ENCODE data around the gene MOB3B.
A peak's percentile ranks its signal among the peaks of the same experiment; 100 is the strongest.

Gene MOB3B

GRCh38 chr9:27338527-27338903 is 191.1 kb downstream of the MOB3B start:
- no peak for DNase-seq (ENCODE audit: low read depth)

- no peak for DNase-seq (ENCODE audit: low read depth)
Measured at GRCh38 chr9:27337833-27338526, 191.6 kb downstream of the MOB3B start.

- DNase-seq (ENCODE audit: low read depth), result no peak
Measured at GRCh38 chr9:27337236-27337635, 192.4 kb downstream of the MOB3B start.

GRCh38 chr9:27336829-27337228 is 192.8 kb downstream of the MOB3B start:
- DNase-seq (ENCODE audit: low read depth), result no peak

DNA sequence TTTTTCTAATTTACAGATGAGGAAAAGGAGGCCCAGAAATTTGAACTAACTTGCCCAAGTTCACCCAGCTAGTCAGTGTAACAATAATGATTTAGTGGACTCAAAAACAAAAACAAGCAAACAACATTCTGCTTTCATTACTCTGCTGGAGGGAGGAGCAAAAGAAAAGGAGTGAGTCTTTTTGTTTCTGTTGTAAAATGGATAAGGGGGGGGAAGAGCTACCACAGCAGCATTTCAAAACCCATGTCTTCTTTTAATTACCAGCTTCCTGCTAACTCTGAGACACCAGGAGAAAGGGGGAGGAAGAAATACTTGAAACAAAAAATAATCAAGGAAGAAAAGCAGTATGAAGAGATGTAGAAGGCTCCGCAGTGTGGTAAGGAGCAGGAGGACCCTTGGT is 193.5 kb downstream of the MOB3B start:
- DNase-seq (ENCODE audit: low read depth), result no peak

DNA sequence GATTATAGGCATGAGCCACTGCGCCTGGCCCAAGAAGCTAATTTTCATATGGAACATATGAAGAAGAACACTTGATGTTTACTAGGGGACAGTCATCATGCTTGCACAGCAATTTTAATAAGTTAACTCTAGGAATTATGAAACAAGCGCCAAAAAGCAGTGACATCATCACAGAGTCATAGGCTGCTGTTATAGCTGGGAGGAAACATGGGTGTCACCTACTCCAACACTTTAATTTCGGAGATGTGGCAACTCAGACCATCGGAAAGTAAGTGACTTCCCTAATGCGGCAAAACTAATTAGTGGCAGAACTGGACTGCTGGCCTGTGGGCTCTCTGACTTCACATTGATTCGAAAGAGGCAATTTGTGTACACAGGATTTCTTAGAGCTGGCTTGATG is 194.5 kb downstream of the MOB3B start:
- no peak for DNase-seq (ENCODE audit: low read depth)

DNA sequence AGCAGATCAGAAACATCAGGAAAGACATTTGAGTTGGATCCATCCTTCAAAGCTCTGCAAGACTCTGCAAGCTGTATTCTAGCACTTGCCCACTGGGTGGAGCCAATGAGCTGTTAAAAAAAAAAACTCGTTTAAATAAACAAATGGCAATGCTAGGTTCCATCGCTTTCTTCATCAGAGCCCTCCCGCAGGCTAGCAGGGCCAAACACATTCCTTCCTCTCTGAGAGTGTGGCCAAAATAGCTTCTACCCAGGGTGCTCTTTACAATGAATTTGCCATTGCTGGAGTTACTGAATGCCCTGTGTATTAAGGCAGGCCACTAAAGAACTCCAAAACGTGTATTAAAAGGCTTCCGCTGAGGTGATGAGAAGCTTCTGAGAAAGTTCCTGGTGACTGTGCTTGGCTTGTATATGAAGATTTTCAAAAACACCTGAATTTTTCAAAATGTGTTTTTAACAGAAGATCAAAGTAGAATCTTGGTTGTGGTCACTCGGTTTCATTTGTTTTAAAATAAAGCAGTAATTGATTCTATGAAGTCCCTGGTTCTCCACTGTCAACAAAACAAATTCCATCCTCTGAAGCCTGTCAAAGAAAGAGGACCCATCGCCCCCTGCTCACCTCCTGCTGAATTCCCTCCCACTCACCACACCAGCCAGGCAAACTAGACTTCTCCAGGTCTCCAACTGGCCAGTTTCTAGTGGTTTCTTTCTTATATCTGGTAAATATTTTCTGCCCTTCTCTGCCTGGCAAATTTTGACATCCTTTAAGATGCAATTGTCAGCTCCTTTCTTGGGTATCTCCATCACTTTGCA is 196.2 kb downstream of the MOB3B start:
- DNase-seq (ENCODE audit: low read depth), result peak; percentile 13

DNA sequence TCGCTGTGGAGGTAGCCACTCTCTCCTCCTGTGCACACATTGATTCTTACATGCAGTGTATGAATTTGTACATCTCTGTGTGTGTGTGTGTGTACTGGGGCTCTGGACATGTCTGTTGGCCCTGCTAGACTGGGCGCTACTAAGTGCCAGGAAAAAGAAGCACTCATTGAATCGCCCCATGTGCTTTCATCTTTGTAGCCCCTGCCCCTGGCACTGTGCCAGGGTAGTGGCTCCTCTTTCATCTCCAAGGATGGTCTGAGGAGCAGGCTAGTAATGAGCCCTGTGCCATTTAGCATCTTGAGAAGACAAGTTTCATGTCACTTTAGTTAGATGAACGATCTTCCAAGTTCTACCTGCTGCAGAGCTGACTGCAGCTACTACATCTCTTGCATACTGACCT is 198.2 kb downstream of the MOB3B start:
- DNase-seq (ENCODE audit: low read depth), result no peak

DNA sequence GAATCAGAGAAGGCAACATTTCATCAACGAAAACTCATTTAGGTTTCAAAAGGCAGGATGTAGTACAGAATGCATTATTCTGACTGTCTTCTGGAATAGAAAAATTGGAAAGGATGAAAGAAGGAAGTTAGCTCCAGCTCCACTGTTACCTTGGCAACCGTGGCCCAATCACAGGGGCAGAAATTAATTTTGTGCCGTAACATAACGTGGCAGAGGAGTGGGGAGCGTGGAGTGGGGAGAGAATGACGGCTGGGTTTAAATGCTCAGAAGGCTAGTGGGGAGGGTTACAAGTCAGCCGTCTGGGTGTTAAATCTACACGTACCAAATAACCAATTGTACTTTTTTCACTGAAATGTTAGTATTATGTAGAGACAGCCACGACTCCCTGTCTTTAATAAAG is 200.3 kb downstream of the MOB3B start:
- no peak for DNase-seq (ENCODE audit: low read depth)

DNA sequence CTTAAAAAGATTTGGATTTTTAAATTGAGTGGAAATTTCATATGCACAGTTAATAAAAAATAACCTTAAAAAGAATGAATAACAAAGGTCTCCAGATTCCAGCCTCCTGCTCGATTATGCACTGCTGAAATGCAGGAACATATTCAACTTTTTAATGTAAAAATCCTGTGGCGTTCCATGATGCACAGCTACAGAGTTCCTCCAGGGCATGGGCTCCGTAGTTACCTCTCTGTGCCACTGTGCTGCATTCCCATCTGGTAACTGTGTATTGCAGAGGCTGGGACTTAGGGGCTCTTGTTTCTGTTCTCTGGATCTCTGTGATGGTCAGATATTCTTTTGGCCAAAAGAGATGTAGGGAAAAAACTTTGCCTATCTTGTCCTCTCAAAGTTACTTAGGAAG is 201.1 kb downstream of the MOB3B start:
- no peak for DNase-seq (ENCODE audit: low read depth)

- DNase-seq (ENCODE audit: low read depth), result no peak
Measured at GRCh38 chr9:27311184-27311583, 218.4 kb downstream of the MOB3B start.

GRCh38 chr9:27310582-27310981 is 219.0 kb downstream of the MOB3B start:
- no peak for DNase-seq (ENCODE audit: low read depth)

GRCh38 chr9:27308691-27309390 is 220.8 kb downstream of the MOB3B start:
- DNase-seq (ENCODE audit: low read depth), result no peak

- DNase-seq (ENCODE audit: low read depth), result no peak
Measured at GRCh38 chr9:27304521-27304920, 225.1 kb downstream of the MOB3B start.

DNA sequence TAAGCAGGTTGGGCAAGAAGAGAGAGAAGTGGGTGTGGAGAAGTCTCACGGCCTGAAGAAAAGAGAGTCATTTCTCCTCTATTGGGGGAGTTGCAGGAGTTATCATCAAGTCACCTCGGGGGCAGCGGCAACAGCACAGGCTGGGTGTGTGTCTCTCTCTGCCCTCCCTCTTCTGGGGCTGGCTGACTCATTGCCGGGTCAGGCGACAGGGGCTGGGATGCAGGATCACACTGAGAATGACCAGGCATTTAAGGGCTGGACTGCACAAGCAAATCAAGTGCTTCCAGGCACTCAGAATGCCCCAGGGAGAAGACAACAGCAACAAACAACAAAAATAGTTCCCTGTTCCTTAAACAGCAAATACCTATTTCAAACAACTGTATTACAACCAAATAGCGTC is 226.4 kb downstream of the MOB3B start:
- no peak for DNase-seq (ENCODE audit: low read depth)

- DNase-seq (ENCODE audit: low read depth), result no peak
Measured at GRCh38 chr9:27297050-27297449, 232.6 kb downstream of the MOB3B start, which contains the start of gene EQTN. Gene EQTN, minus strand, starts transcription at chr9:27297150. Its CDS starts 95 bp downstream, at chr9:27297055.

- no peak for DNase-seq (ENCODE audit: low read depth)
Measured at GRCh38 chr9:27293996-27294395, 235.6 kb downstream of the MOB3B start.

GRCh38 chr9:27292659-27293405 is 236.8 kb downstream of the MOB3B start:
- no peak for DNase-seq (ENCODE audit: low read depth)

DNA sequence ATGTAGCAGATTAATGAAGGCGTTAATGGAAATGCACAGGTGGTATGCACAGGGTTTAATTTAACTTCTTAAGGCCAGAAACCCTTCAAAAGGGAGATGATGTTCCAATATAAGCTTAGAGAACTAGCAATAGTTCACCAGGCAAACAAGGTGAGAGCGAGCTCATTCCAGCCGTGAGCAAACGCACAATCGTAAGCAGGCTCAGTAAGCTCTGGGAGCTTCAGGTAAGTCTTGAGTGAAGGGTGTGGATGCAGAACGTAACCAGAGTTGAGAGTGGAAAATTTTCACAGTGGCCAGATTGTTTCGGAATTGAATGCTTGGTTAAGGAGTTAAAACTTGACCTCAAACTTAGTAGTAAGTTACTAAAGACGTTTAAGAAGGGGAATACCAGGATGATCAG is 238.3 kb downstream of the MOB3B start:
- DNase-seq (ENCODE audit: low read depth), result no peak

DNA sequence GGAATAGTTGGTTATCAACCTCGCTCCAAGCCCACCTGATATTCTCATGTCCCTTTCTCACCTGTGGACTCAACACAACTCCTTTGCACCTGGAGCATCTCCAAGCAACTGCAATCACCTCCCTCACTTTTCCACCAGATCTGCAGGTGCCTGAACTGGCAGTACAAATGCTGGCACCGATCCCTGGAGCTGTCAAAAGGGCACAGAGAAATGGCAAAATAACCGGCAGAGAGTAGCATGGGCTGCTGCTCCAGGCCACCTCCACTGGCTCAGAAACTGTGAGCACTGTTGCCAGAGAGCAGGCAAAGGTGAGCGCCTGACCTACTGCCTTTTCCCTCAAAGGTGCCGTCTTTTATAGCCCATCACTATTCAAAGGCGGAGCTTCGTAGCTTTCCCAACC is 247.3 kb downstream of the MOB3B start:
- no peak for DNase-seq (ENCODE audit: low read depth)

GRCh38 chr9:27280860-27281259 is 248.8 kb downstream of the MOB3B start:
- no peak for DNase-seq (ENCODE audit: low read depth)

GRCh38 chr9:27280249-27280648 is 249.4 kb downstream of the MOB3B start:
- no peak for DNase-seq (ENCODE audit: low read depth)

Measured in stimulated activated CD8-positive, alpha-beta memory T cell treated with anti-CD3 and anti-CD28 coated beads, Interleukin-4, amount 100 ng/mL, for 24 hours (primary cell).